Trophoblast cell (in vitro differentiated cells and primary cell): ENCODE results near the gene NR2F6.

Experiments
- DNase-seq, 2 donors: peaks; one replicate each; pipeline ENCODE4 v3.0.0-alpha.2; 2016
- H2AFZ ChIP-seq: 2 replicates; pipeline ENCODE4 v1.6.1; 2013; ENCODE audit warnings: low read length, moderate library complexity, mild to moderate bottlenecking; ENCODE audit not compliant: insufficient read depth, poor library complexity
- H2AK5ac ChIP-seq: 2 replicates; pipeline ENCODE4 v1.6.1; 2013; ENCODE audit warnings: mild to moderate bottlenecking, low read length
- H2BK120ac ChIP-seq: 2 replicates; pipeline ENCODE4 v1.6.1; 2013; ENCODE audit warnings: low read length, mild to moderate bottlenecking, moderate library complexity; ENCODE audit not compliant: insufficient read depth, poor library complexity
- H2BK12ac ChIP-seq: 2 replicates; pipeline ENCODE4 v1.6.1; 2013; ENCODE audit warnings: mild to moderate bottlenecking, low read length, moderate library complexity
- H2BK5ac ChIP-seq: 2 replicates; pipeline ENCODE4 v1.6.1; 2013; ENCODE audit warnings: low read length, low read depth, moderate library complexity, mild to moderate bottlenecking; ENCODE audit not compliant: poor library complexity
- H3K14ac ChIP-seq: 2 replicates; pipeline ENCODE4 v1.6.1; 2013; ENCODE audit warnings: mild to moderate bottlenecking, low read length
- H3K18ac ChIP-seq: 2 replicates; pipeline ENCODE4 v1.6.1; 2013; ENCODE audit warnings: mild to moderate bottlenecking, low read length
- H3K23ac ChIP-seq: 2 replicates; pipeline ENCODE4 v1.6.1; 2013; ENCODE audit warnings: low read length
- H3K27ac ChIP-seq: 2 replicates; pipeline ENCODE4 v1.5.1; 2013; ENCODE audit warnings: low read depth, mild to moderate bottlenecking, inconsistent platforms, low read length, moderate library complexity
- H3K27me3 ChIP-seq: 2 replicates; pipeline ENCODE4 v1.6.1; 2013; ENCODE audit warnings: inconsistent platforms, mild to moderate bottlenecking, low read length, moderate library complexity; ENCODE audit not compliant: insufficient read depth
- H3K36me3 ChIP-seq, 2 experiments: 1 replicate in 1 of 2; 2 replicates in 1 of 2; pipeline ENCODE4 v1.6.1; 2013; ENCODE audit warnings: low read length in 2 of 2, mild to moderate bottlenecking in 2 of 2, moderate library complexity in 1 of 2; ENCODE audit not compliant: insufficient read depth in 2 of 2, control insufficient read depth in 1 of 2
- H3K4ac ChIP-seq: 2 replicates; pipeline ENCODE4 v1.6.1; 2013; ENCODE audit warnings: low read depth, mild to moderate bottlenecking, low read length, moderate library complexity
- H3K4me1 ChIP-seq, 2 experiments: 1 replicate in 1 of 2; 2 replicates in 1 of 2; pipeline ENCODE4 v1.6.1; 2013; ENCODE audit warnings: low read length in 2 of 2, mild to moderate bottlenecking in 2 of 2, moderate library complexity in 1 of 2; ENCODE audit not compliant: insufficient read depth in 2 of 2, control insufficient read depth in 1 of 2
- H3K4me2 ChIP-seq: 2 replicates; pipeline ENCODE4 v1.6.1; 2013; ENCODE audit warnings: inconsistent platforms, mild to moderate bottlenecking, low read length, moderate library complexity
- H3K4me3 ChIP-seq: 2 replicates; pipeline ENCODE4 v1.5.1; 2013; ENCODE audit warnings: mild to moderate bottlenecking, low read depth, low read length, inconsistent platforms
- H3K79me1 ChIP-seq: one replicate; pipeline ENCODE4 v1.6.1; 2013; ENCODE audit warnings: low read length
- H3K79me2 ChIP-seq: 2 replicates; pipeline ENCODE4 v1.6.1; 2013; ENCODE audit warnings: low read length, mild to moderate bottlenecking; ENCODE audit not compliant: control insufficient read depth, insufficient read depth, poor library complexity
- H3K9ac ChIP-seq: 2 replicates; pipeline ENCODE4 v1.6.1; 2013; ENCODE audit warnings: mild to moderate bottlenecking, low read length
- H3K9me3 ChIP-seq: 2 replicates; pipeline ENCODE4 v1.6.1; 2013; ENCODE audit warnings: low read depth, mild to moderate bottlenecking, control low read depth, inconsistent platforms, low read length; ENCODE audit not compliant: insufficient read depth
- H4K12ac ChIP-seq: 2 replicates; pipeline ENCODE4 v1.6.1; 2013; ENCODE audit warnings: low read depth, mild to moderate bottlenecking, low read length, moderate library complexity
- H4K8ac ChIP-seq: 2 replicates; pipeline ENCODE4 v1.6.1; 2013; ENCODE audit warnings: low read depth, mild to moderate bottlenecking, low read length, moderate library complexity
- H4K91ac ChIP-seq: one replicate; pipeline ENCODE4 v1.6.1; 2013; ENCODE audit warnings: low read depth, mild to moderate bottlenecking, low read length, moderate library complexity
- WGBS: extraction: QIAGEN DNeasy Blood & Tissue Kit; methylation state at CpG from one replicate; pipeline ENCODE4 v1.1.7; 2013; ENCODE audit warnings: missing lambda C conversion rate; ENCODE audit not compliant: insufficient read length, insufficient coverage; ENCODE audit errors: extremely low coverage; 5-methylcytosine and 5-hydroxymethylcytosine counted together

The NR2F6 gene

DNA sequence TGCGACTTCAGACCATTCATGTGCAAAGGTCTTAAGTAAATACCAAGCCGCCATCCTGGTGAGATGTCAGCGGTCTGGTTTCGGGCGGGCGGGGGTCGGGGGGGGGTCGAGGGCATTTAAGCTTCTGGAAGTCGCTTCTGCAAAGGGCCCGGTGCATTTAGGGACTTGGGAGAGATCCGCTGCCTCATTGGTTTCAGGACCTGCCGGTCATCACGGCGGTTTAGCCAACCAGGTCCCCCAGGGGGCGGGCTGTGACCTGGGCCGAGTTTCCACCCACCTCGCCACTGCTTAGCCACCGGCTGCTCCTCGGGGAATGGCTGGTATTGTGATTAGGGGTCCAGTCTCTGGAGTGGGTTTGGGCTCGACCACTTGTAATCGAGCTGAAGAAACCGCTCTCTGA is 43.8 kb upstream of the NR2F6 start:
- no peak overlapping the region for H3K18ac ChIP-seq
- H3K4me2 ChIP-seq = peak overlapping the region; percentile 26
- no CpG with 5 or more reads among the region's 22 CpGs for WGBS

DNA sequence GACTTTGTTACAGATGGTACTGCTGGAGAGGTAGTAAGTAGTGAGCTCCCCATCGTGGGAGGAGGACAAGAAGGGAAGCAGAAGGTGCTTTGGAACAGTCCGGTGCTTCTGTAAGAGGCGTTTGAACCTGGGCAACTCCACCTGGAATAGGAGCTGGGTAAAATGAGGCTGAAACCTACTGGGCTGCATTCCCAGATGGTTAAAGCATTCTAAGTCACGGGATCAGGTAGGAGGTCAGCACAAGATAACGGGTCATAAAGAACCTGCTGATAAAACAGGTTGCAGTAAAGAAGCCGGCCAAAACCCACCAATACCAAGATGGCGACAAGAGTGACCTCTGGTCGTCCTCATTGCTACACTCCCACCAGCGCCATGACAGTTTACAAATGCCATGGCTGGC is 41.0 kb upstream of the NR2F6 start:
- Histone ChIP-seq H3K23ac (no peak overlapping the region), H3K27ac (no peak overlapping the region), H3K36me3 (peaks cover 0 to 3% of the 10 kb centered on the region in 2 experiments)

More for the DNA sequence above, 43.8 kb upstream of the NR2F6 start:
- H3K27ac ChIP-seq = no peak overlapping the region
- peaks cover 6 to 11% of the 10 kb centered on the region in 2 experiments for H3K4me1 ChIP-seq
- no peak overlapping the region for H2AK5ac ChIP-seq
- H3K23ac ChIP-seq = no peak overlapping the region
- no peak overlapping the region for H4K12ac ChIP-seq
- peak overlapping the region; percentile 70 for H4K8ac ChIP-seq
- no peak overlapping the region for H3K9ac ChIP-seq
- H3K36me3 ChIP-seq = peaks cover 7 to 11% of the 10 kb centered on the region in 2 experiments
- H3K14ac ChIP-seq = no peak overlapping the region
- peak overlapping the region; percentile 30 for H2AFZ ChIP-seq
- no peak overlapping the region for H2BK12ac ChIP-seq
- H3K4ac ChIP-seq = no peak overlapping the region
- no peaks in the 10 kb centered on the region for H3K27me3 ChIP-seq
- no peak overlapping the region for H2BK120ac ChIP-seq
- peaks cover 6% of the 10 kb centered on the region for H3K9me3 ChIP-seq
- no peaks in the 10 kb centered on the region for H3K79me2 ChIP-seq
- no peak overlapping the region for H2BK5ac ChIP-seq
- no peak overlapping the region for H3K4me3 ChIP-seq
- H4K91ac ChIP-seq = no peak overlapping the region
- peak; percentile 61 to 69 for DNase-seq
- peaks cover 8% of the 10 kb centered on the region for H3K79me1 ChIP-seq

DNA sequence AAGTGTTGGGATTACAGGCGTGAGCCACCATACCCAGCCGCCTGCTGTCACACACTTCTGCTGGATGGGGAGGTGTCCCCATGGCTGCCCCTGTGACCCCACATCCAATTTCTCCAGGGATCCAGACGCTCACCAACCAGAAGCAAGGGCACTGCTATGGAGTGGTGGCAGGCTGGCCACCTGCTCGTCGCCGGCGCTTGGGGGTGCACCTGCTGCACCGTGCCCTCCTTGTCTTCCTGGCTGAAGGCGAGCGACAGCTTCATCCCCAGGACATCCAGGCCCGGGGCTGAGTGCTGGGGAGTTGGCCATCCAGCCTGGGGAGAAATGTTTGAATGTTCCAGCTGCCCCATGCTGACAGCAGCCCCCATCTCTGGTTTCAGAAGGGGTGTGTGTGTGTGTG is 40.5 kb upstream of the NR2F6 start:
- Histone ChIP-seq H3K18ac (no peak overlapping the region), H4K91ac (no peak overlapping the region), H3K79me1 (peaks cover 4% of the 10 kb centered on the region), H4K8ac (no peak overlapping the region), H3K9me3 (peaks cover 4% of the 10 kb centered on the region), H3K4me1 (peaks cover 6 to 9% of the 10 kb centered on the region in 2 experiments), H2BK5ac (no peak overlapping the region), H3K36me3 (peaks cover 0 to 2% of the 10 kb centered on the region in 2 experiments), H3K23ac (no peak overlapping the region), H3K27me3 (no peaks in the 10 kb centered on the region), H3K4ac (no peak overlapping the region), H3K27ac (no peak overlapping the region), H3K4me3 (no peak overlapping the region), H2BK120ac (no peak overlapping the region), H4K12ac (no peak overlapping the region), H3K4me2 (no peak overlapping the region), H3K9ac (no peak overlapping the region), H2AFZ (no peak overlapping the region), H2AK5ac (peak overlapping the region; percentile 2), H3K79me2 (no peaks in the 10 kb centered on the region), H3K14ac (no peak overlapping the region), H2BK12ac (no peak overlapping the region)
- no peak for DNase-seq
- WGBS = no CpG with 5 or more reads among the region's 11 CpGs

More for the DNA sequence above, 41.0 kb upstream of the NR2F6 start:
- H2AFZ ChIP-seq = no peak overlapping the region
- no peak overlapping the region for H3K4me3 ChIP-seq
- H4K8ac ChIP-seq = no peak overlapping the region
- H2AK5ac ChIP-seq = no peak overlapping the region
- peaks cover 4% of the 10 kb centered on the region for H3K9me3 ChIP-seq
- H2BK120ac ChIP-seq = no peak overlapping the region
- H3K79me2 ChIP-seq = no peaks in the 10 kb centered on the region
- H2BK5ac ChIP-seq = no peak overlapping the region
- no peak overlapping the region for H2BK12ac ChIP-seq
- no peak overlapping the region for H3K4me2 ChIP-seq
- no peak overlapping the region for H3K9ac ChIP-seq
- H3K14ac ChIP-seq = no peak overlapping the region
- WGBS = no CpG with 5 or more reads among the region's 9 CpGs
- no peak overlapping the region for H4K12ac ChIP-seq
- no peak overlapping the region for H3K18ac ChIP-seq
- peaks cover 4% of the 10 kb centered on the region for H3K79me1 ChIP-seq
- H3K4me1 ChIP-seq = peaks cover 6 to 9% of the 10 kb centered on the region in 2 experiments
- no peak overlapping the region for H3K4ac ChIP-seq
- DNase-seq = peak; percentile 54 to 73
- no peak overlapping the region for H4K91ac ChIP-seq
- H3K27me3 ChIP-seq = no peaks in the 10 kb centered on the region

DNA sequence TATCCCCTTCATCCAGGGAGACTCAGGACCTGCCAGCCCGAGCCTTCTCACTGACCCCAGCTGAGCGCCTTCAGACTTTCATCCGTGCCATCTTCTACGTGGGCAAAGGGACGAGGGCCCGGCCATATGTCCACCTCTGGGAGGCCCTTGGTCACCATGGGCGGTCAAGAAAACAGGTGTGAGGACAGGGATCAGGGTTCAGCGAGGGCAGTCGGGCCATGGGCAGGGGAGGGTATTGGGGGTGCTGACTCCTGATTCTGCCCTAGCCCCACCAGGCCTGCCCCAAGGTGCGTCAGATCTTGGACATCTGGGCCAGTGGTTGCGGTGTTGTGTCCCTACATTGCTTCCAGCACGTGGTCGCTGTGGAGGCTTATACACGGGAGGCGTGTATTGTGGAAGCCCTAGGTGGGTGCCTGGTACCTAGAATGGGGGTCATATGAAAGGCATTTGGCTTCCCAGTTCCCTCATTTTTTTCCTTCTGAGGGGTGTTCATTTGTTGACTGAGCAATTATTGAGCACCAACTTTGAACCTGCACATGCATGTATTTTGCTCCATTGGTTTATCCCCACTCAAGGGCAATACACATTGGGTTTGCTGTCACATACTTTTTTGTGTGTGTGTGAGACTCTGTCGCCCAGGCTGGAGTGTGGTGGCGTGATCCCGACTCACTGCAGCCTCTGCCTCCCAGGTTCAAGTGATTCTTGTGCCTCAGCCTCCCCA is 39.9 kb upstream of the NR2F6 start:
- Histone ChIP-seq H3K9me3 (peaks cover 4% of the 10 kb centered on the region), H3K4ac (no peak overlapping the region), H3K18ac (no peak overlapping the region), H3K9ac (no peak overlapping the region), H3K27me3 (no peaks in the 10 kb centered on the region), H2BK5ac (no peak overlapping the region), H3K4me1 (peaks cover 6 to 9% of the 10 kb centered on the region in 2 experiments), H3K36me3 (peaks cover 0 to 2% of the 10 kb centered on the region in 2 experiments), H2AK5ac (no peak overlapping the region), H2AFZ (no peak overlapping the region), H3K14ac (no peak overlapping the region), H2BK120ac (no peak overlapping the region), H4K8ac (no peak overlapping the region), H3K4me3 (no peak overlapping the region), H4K91ac (no peak overlapping the region), H4K12ac (no peak overlapping the region), H3K79me1 (peaks cover 4% of the 10 kb centered on the region), H3K4me2 (no peak overlapping the region), H2BK12ac (no peak overlapping the region), H3K23ac (no peak overlapping the region), H3K27ac (no peak overlapping the region), H3K79me2 (no peaks in the 10 kb centered on the region)
- WGBS = no CpG with 5 or more reads among the region's 18 CpGs
- no peak for DNase-seq
